GM13977 (cell line): ENCODE data around the gene XKR7.

Source experiments
- DNase-seq: peaks from one replicate; pipeline ENCODE4 v3.0.0; 2012; ENCODE audit warnings: low spot score
- in situ Hi-C: fragments of 300-500 bp; cut with MboI; formaldehyde crosslinking; loops from one replicate; pipeline ENCODE4 v1.12.0; 2022; ENCODE audit warnings: low sequenced_read_pairs, low pct_unique_long_range_greater_than_20kb, mixed read lengths, inconsistent platforms; ENCODE audit not compliant: unreplicated experiment
- TF ChIP-seq, protein P1 (sequence below): IDR thresholded peaks from 2 replicates; pipeline ENCODE4 v1.5.1; 2012; ENCODE audit warnings: mild to moderate bottlenecking, control low read depth; ENCODE audit not compliant: insufficient read depth; ENCODE audit errors: extremely low read depth, missing control alignments

The XKR7 gene

DNA sequence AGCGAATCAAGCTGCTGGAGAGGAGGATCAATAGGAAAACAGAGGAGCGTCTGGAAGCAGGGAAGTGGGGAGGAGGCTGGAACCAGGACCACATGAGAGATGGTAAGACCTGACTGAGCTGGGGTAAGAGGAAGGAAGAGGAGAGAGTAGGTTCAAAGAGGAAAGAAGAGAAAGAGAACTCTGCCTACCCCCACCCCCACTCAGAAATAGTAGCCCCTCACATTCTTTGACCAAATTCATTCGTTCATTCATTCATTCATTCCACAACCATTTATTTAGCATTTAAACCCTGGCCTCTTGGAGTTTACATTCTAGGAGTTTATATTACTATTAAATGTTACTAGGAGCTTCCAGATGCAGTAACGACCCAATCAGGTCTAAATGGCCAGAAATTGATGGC lies 68.3 kb downstream of the XKR7 start:
- in situ Hi-C loops = no loop called here
- DNase-seq = no peak
- TF ChIP-seq, protein P1, sequence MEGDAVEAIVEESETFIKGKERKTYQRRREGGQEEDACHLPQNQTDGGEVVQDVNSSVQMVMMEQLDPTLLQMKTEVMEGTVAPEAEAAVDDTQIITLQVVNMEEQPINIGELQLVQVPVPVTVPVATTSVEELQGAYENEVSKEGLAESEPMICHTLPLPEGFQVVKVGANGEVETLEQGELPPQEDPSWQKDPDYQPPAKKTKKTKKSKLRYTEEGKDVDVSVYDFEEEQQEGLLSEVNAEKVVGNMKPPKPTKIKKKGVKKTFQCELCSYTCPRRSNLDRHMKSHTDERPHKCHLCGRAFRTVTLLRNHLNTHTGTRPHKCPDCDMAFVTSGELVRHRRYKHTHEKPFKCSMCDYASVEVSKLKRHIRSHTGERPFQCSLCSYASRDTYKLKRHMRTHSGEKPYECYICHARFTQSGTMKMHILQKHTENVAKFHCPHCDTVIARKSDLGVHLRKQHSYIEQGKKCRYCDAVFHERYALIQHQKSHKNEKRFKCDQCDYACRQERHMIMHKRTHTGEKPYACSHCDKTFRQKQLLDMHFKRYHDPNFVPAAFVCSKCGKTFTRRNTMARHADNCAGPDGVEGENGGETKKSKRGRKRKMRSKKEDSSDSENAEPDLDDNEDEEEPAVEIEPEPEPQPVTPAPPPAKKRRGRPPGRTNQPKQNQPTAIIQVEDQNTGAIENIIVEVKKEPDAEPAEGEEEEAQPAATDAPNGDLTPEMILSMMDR = no peak

DNA sequence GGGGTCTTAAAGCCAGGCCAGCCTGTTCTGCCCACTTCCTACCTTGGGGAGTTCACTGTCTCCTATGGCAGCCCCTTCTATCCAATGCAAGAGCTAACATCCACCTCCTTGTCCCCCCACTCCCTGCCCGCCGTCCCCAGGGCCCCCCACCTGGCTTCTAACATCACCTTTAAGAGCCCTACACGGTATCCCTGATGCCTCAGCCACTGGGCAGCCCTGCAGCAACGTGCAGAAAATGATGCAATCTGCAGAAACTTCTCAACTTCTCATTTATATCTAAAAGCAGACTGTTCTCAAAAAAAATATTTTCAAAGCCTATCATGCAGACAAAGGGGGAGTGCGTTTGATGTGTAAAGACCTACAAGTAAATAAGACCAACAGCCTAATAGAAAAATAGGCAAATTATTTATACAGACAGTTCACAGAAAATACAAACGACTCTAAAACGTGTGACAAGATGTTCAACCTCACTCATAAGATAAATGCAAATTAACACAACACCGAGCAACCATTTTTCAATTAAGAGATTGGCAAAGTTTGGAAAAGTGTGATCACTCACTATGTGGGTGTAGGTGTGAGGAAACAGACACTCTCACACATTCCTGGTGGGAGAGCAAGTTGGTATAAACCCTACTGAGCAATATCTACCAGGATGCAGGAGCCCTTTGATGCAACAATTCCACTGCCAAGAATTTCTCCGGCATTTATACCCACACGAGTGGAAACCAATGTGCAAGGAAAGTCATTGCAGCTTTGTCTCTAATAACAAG lies 69.0 kb downstream of the XKR7 start:
- no peak for DNase-seq
- in situ Hi-C loops = no loop called here
- TF ChIP-seq, protein P1 = no peak

DNA sequence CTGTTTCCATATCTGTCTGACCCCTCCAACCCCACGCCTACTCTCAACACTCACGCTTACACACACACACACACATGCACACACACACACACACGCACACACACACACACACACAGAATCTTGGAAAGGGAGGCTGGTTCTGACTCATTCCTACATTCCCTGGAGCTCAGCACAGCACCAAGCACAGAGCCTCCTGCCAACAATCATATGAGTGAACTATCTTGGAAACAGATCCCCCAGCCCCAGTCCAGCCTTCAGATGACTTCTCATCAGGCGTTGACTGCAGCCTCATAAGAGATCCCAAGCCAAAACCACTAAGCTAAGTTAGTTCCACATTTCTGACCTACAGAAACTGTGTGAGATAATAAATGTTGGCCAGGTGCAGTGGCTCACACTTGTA lies 70.0 kb downstream of the XKR7 start:
- in situ Hi-C loops = no loop called here
- DNase-seq = no peak
- TF ChIP-seq, protein P1 = no peak

DNA sequence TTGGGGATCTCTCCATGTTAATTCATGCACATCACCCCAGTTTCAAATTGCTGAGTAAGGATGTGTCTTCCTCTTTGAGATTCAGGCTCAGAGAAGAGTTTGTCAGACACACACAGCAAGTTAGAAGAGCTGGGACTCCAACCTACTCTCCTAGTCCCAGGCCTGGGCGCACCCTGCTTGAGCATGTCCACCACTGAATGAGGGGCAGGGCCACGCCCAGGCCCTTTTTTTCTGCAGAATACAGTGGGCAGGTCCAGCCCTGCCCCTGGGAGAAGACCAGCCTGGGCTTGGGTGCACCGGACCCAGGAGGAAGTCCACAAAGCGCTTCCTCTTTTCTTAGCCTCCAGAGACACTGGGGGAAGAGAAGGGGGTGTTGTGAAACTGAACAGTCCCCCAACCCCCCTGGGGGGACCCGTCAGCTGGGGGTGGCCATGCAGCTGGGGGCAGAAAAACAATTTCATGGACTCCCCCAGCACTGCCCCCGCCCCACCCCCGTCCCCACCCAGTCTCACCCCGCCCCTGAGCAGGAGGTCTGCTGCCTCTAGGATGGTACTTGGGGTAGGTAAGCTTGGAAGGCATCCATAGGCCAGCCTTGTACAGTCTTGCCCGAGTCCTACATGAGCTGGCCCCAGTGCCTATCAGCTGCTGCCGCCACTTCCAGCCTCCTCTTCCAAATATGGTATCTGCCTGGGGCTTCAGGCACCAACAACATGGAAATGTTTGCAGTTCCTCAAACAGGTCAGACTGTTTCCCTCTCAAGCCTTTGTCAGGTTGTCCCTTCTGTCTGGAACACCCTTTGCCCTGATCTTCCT lies 72.4 kb downstream of the XKR7 start:
- DNase-seq = no peak
- TF ChIP-seq, protein P1 = no peak
- in situ Hi-C loops = no loop called here

DNA sequence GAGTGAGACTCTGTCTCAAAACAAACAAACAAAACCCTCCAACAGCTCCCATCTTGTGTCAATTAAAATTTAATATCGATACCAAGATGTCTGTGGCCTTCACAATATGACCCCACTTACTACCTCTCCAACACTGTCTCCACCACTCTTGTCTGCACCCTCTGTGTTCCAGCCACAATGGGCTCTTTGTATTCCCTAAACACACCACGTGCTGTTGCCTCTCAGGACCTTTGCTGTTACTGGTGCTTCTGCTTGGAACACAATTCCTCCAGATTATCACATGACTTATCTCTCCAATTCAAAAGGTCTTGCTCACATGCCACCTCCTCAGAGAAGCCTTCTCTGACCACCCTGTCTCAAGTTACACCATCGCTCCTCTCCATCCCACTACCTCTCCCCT lies 78.0 kb downstream of the XKR7 start:
- in situ Hi-C loops = no loop called here
- TF ChIP-seq, protein P1 = no peak
- no peak for DNase-seq

DNA sequence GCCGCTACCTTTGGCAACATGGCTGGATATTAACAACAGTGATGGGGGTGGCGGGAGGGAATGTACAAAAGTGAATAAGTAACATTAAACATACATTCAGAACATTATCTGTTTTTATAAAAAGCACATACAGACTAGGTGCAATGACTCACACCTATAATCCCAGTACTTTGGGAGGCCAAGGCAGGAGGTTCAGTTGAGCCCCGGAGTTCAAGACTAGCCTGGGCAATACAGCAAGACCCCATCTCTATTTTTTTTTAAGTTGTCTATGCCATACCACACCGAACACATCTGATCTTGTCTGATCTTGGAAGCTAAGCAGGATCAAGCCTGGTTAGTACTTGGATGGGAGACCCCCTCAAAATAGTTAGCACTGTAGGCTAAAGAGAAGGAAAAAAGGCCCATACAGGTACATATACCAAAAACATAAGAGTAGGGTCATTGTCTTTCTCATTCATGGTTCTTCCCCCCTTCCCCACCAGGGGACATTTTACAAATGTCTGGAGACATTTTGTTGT lies 82.4 kb downstream of the XKR7 start:
- in situ Hi-C loops = no loop called here

More for the DNA sequence above, 82.4 kb downstream of the XKR7 start:
- DNase-seq = no peak
- TF ChIP-seq, protein P1 = no peak
